ENCODE results near the gene REXO1.

Gene REXO1

GRCh38 chr19:1884719-1885334 is 36.5 kb upstream of the REXO1 start (continued):
- TF ChIP-seq PRDM2 (tag by site-specific recombination; IDR thresholded peaks at IDR 0.05; ENCODE audit: borderline replicate concordance) (no peak), ZBTB48 (tag by site-specific recombination; IDR thresholded peaks at IDR 0.05) (peak; percentile 36; the same call in 1 of the 2 replicates), PRDM4 (tag by site-specific recombination; IDR thresholded peaks at IDR 0.05) (0 out of 2 replicates have a peak, but pooled peaks have one; percentile 9), ZXDB (tag by site-specific recombination; IDR thresholded peaks at IDR 0.05) (peak; percentile 38; the same call in 1 of the 2 replicates), SP2 (tag by site-specific recombination; IDR thresholded peaks at IDR 0.05) (peak; percentile 8), ZNF600 (tag by site-specific recombination; IDR thresholded peaks at IDR 0.05) (peak; percentile 68), ZBTB20 (tag by site-specific recombination; IDR thresholded peaks at IDR 0.05) (peak; percentile 79), ZBTB26 (tag by site-specific recombination; optimal IDR thresholded peaks at IDR 0.05) (peak; percentile 74)

GRCh38 chr19:1884291-1884718 is 36.0 kb upstream of the REXO1 start:
- TF ChIP-seq WT1 (tag by site-specific recombination; IDR thresholded peaks at IDR 0.05) (no peak), ZNF792 (tag by site-specific recombination; IDR thresholded peaks at IDR 0.05) (no peak), SCRT1 (tag by site-specific recombination; IDR thresholded peaks at IDR 0.05; ENCODE audit: borderline replicate concordance) (peak; percentile 46; the same call in 1 of the 2 replicates), KLF1 (tag by site-specific recombination; IDR thresholded peaks at IDR 0.05) (peak; percentile 18; the same call in 1 of the 2 replicates), ZNF335 (tag by site-specific recombination; conservative IDR thresholded peaks at IDR 0.05) (peak; percentile 51; the same call in 1 of the 2 replicates), ZBTB8A (tag by site-specific recombination; IDR thresholded peaks at IDR 0.05) (peak; percentile 48), SP3 (tag by site-specific recombination; IDR thresholded peaks at IDR 0.05) (peak; percentile 42), SCRT2 (tag by site-specific recombination; IDR thresholded peaks at IDR 0.05) (peak; percentile 84)
- peak overlapping the region; percentile 78; the same call in 1 of the 2 replicates for H3K27ac ChIP-seq (ENCODE audit: extremely low read depth, low read depth, low read length)
- ChIA-PET POLR2A (interaction anchor here (0.5 to 2.7 kb wide), 2 partner anchors 9 to 24 kb away, joined by 7 to 22 read pairs; no protein-coding TSS in a partner anchor), CTCF (interaction anchor here (0.7 to 1.1 kb wide), 3 partner anchors 35 to 47 kb away, joined by 3 to 4 read pairs (median 3); no protein-coding TSS in a partner anchor)
- peaks cover 0 to 17% of the 10 kb centered on the region in 2 experiments; a peak in 1 of 3 replicates for H3K36me3 ChIP-seq (ENCODE audit: control insufficient read depth in 2 of 2, insufficient read depth in 1 of 2, low read length in 2 of 2)
- peak overlapping the region; percentile 65 for H3K4me3 ChIP-seq (ENCODE audit: low read depth, low read length)
- peaks cover 17% of the 10 kb centered on the region for H3K4me1 ChIP-seq (ENCODE audit: control insufficient read depth, insufficient read depth, low read length)
- H3K9me3 ChIP-seq (ENCODE audit: control insufficient read depth, insufficient read depth, low read depth, low read length) = no peaks in the 10 kb centered on the region

All from HEK293 (cell line).